Measurements from ENCODE around the gene FAU. TPM values are rescaled to one million over a fixed set of nuclear protein-coding genes. Genes with fewer than 3 reads are reported as not detected.

Gene FAU
- total RNA-seq, 2 donors from 2014 or later = 774 to 802 TPM

- TF ChIP-seq CTCF (conservative IDR thresholded peaks at IDR 0.05) = no peak
- H3K27me3 ChIP-seq (ENCODE audit: control insufficient read depth, insufficient read depth, low read length, poor library complexity, severe bottlenecking) = no peaks in the 10 kb centered on the region
- WGBS, 2 experiments (ENCODE audit: insufficient coverage in 1 of 2, insufficient read length in 1 of 2) = 89% methylated on average over 10 of the region's 10 CpGs; no CpG with 5 or more reads in 1 of the 2 experiments
- H3K36me3 Mint-ChIP-seq (ENCODE audit: low read depth) = peaks cover 29% of the 10 kb centered on the region
- peak; percentile 26 for DNase-seq
- peak overlapping the region; percentile 87 for H3K4me3 Mint-ChIP-seq
- H3K27me3 Mint-ChIP-seq (ENCODE audit: insufficient read depth) = no peaks in the 10 kb centered on the region
- H3K9ac ChIP-seq (ENCODE audit: extremely low read depth, low read length, poor library complexity, severe bottlenecking) = no peak overlapping the region
- H3K27ac ChIP-seq (ENCODE audit: low read depth, low read length) = no peak overlapping the region
- peaks cover 47% of the 10 kb centered on the region for H3K36me3 ChIP-seq (ENCODE audit: control insufficient read depth, insufficient read depth, low read length)
- H3K4me1 Mint-ChIP-seq = peaks cover 19% of the 10 kb centered on the region
- peak overlapping the region; percentile 94 for H3K4me3 ChIP-seq (ENCODE audit: low read length)
- no peaks in the 10 kb centered on the region for H3K9me3 ChIP-seq (ENCODE audit: control insufficient read depth, low read length)
- no peak overlapping the region for H3K27ac Mint-ChIP-seq
- no peaks in the 10 kb centered on the region for H3K4me1 ChIP-seq (ENCODE audit: control insufficient read depth, insufficient read depth, low read length)
- no peaks in the 10 kb centered on the region for H3K9me3 Mint-ChIP-seq
These were observed 10.5 kb upstream of the FAU start for GRCh38 chr11:65132238-65132987.

GRCh38 chr11:65131895-65132237 lies 9.9 kb upstream of the FAU start:
- H3K4me1 ChIP-seq (ENCODE audit: control insufficient read depth, insufficient read depth, low read length) = no peaks in the 10 kb centered on the region
- H3K27ac ChIP-seq (ENCODE audit: low read depth, low read length) = no peak overlapping the region
- H3K9me3 Mint-ChIP-seq = no peaks in the 10 kb centered on the region
- no peaks in the 10 kb centered on the region for H3K27me3 Mint-ChIP-seq (ENCODE audit: insufficient read depth)
- WGBS, 2 experiments (ENCODE audit: insufficient coverage in 1 of 2, insufficient read length in 1 of 2) = 85 to 92% methylated on average over 5 to 6 of the region's 6 CpGs
- no peak for DNase-seq
- H3K27me3 ChIP-seq (ENCODE audit: control insufficient read depth, insufficient read depth, low read length, poor library complexity, severe bottlenecking) = no peaks in the 10 kb centered on the region
- H3K4me3 ChIP-seq (ENCODE audit: low read length) = no peak overlapping the region
- no peak overlapping the region for H3K27ac Mint-ChIP-seq
- H3K9ac ChIP-seq (ENCODE audit: extremely low read depth, low read length, poor library complexity, severe bottlenecking) = no peak overlapping the region
- H3K36me3 Mint-ChIP-seq (ENCODE audit: low read depth) = peaks cover 33% of the 10 kb centered on the region
- no peaks in the 10 kb centered on the region for H3K9me3 ChIP-seq (ENCODE audit: control insufficient read depth, low read length)
- no peak for TF ChIP-seq CTCF (conservative IDR thresholded peaks at IDR 0.05)
- H3K4me3 Mint-ChIP-seq = no peak overlapping the region
- H3K4me1 Mint-ChIP-seq = peaks cover 19% of the 10 kb centered on the region
- peaks cover 52% of the 10 kb centered on the region for H3K36me3 ChIP-seq (ENCODE audit: control insufficient read depth, insufficient read depth, low read length)

GRCh38 chr11:65131417-65131776 lies 9.5 kb upstream of the FAU start:
- no peaks in the 10 kb centered on the region for H3K9me3 Mint-ChIP-seq
- H3K27me3 Mint-ChIP-seq (ENCODE audit: insufficient read depth) = no peaks in the 10 kb centered on the region
- no peak for TF ChIP-seq CTCF (conservative IDR thresholded peaks at IDR 0.05)
- 93% methylated on average over 3 of the region's 3 CpGs; no CpG with 5 or more reads in 1 of the 2 experiments for WGBS, 2 experiments (ENCODE audit: insufficient coverage in 1 of 2, insufficient read length in 1 of 2)
- no peak overlapping the region for H3K27ac Mint-ChIP-seq
- H3K36me3 Mint-ChIP-seq (ENCODE audit: low read depth) = peaks cover 38% of the 10 kb centered on the region
- H3K9me3 ChIP-seq (ENCODE audit: control insufficient read depth, low read length) = no peaks in the 10 kb centered on the region
- H3K4me1 Mint-ChIP-seq = peaks cover 17% of the 10 kb centered on the region
- no peak overlapping the region for H3K9ac ChIP-seq (ENCODE audit: extremely low read depth, low read length, poor library complexity, severe bottlenecking)
- H3K27me3 ChIP-seq (ENCODE audit: control insufficient read depth, insufficient read depth, low read length, poor library complexity, severe bottlenecking) = no peaks in the 10 kb centered on the region
- no peak overlapping the region for H3K4me3 ChIP-seq (ENCODE audit: low read length)
- H3K4me3 Mint-ChIP-seq = no peak overlapping the region
- no peaks in the 10 kb centered on the region for H3K4me1 ChIP-seq (ENCODE audit: control insufficient read depth, insufficient read depth, low read length)
- H3K36me3 ChIP-seq (ENCODE audit: control insufficient read depth, insufficient read depth, low read length) = peaks cover 57% of the 10 kb centered on the region
- H3K27ac ChIP-seq (ENCODE audit: low read depth, low read length) = no peak overlapping the region
- no peak for DNase-seq
